Epithelial cell of esophagus (primary cell): ENCODE results near the gene CPNE5.

Experiments
- DNase-seq: peaks from one replicate; pipeline ENCODE4 v3.0.0; 2010; ENCODE audit warnings: low read depth
- H3K4me3 ChIP-seq: 2 replicates; pipeline ENCODE4 v1.5.1; 2011; ENCODE audit warnings: mild to moderate bottlenecking, low read length, control low read depth
- TF ChIP-seq, protein P1 (sequence below): IDR thresholded peaks from 2 replicates; pipeline ENCODE4 v1.5.1; 2011; ENCODE audit warnings: low read depth, mild to moderate bottlenecking, low read length, control low read depth, inconsistent platforms; ENCODE audit not compliant: insufficient read depth; ENCODE audit errors: missing control alignments

CPNE5 gene

DNA sequence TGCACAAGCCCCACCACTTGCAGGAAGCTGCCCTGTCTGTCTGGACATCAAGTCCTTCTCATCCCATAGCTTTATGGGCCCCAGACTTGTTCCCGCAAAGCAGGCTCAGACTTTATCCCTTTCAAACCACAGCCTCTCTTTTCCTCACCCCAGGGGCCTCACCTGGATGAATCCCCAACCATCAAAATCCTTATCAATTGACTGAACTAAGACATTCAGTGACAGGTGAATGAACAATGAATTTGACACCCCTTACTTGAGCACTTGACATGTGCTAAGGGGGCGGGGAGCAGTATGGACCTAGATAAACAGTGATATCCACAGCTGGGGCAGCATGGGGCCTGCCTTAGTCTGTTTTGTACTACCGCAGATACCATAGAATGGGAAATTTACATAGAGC, 136.6 kb downstream of the CPNE5 start:
- DNase-seq, result no peak
- TF ChIP-seq, protein P1, sequence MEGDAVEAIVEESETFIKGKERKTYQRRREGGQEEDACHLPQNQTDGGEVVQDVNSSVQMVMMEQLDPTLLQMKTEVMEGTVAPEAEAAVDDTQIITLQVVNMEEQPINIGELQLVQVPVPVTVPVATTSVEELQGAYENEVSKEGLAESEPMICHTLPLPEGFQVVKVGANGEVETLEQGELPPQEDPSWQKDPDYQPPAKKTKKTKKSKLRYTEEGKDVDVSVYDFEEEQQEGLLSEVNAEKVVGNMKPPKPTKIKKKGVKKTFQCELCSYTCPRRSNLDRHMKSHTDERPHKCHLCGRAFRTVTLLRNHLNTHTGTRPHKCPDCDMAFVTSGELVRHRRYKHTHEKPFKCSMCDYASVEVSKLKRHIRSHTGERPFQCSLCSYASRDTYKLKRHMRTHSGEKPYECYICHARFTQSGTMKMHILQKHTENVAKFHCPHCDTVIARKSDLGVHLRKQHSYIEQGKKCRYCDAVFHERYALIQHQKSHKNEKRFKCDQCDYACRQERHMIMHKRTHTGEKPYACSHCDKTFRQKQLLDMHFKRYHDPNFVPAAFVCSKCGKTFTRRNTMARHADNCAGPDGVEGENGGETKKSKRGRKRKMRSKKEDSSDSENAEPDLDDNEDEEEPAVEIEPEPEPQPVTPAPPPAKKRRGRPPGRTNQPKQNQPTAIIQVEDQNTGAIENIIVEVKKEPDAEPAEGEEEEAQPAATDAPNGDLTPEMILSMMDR, result no peak
- no peak overlapping the region for H3K4me3 ChIP-seq

DNA sequence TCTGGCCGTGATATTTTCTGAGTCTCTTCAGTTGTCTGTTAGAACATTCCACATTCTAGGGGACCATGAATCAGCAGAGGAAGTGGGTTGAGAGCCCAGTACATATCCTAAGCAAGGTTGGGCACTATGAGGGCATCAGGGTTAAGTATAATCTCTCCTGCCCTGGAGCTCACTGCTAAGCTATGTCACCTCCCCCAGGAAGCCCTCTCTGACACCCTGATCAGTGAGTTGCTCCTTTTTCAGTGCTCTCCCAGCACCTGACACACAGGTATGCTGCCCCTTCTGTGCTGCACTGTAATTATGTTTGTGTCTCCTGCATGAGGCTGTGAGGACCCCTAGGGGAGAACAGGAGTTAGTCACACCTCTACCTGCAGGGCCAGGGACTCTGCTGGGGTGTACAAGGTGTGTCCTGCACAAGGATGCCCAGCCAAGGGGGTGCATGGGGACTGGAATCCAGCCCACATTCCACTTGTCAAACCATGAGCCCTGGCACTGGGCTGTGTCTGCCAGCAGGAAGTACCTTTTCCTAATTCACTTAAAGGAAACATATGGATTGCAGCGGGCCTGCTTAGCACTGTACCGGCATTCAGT, 137.7 kb downstream of the CPNE5 start:
- TF ChIP-seq, protein P1, result peak; percentile 37
- H3K4me3 ChIP-seq, result no peak overlapping the region
- DNase-seq, result peak; percentile 46

DNA sequence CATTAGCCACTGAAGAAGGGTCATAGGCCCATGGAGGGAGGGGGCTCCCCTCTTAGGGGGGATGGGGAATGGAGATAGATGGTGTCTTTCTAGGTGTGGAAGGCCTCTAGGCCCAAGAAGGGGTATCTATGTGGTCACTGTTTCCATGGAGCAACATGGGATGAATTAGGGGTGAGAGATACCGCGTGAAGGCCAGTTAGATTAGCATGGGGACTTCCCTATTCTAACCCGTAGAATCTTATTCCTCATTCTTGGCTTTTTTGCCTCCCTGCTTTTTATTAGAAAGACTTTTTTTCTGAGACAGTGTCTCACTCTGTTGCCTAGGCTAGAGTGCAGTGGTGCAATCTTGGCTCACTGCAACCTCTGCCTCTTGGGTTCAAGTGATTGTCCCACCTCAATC, 138.4 kb downstream of the CPNE5 start:
- H3K4me3 ChIP-seq, result no peak overlapping the region
- TF ChIP-seq, protein P1, result no peak

DNA sequence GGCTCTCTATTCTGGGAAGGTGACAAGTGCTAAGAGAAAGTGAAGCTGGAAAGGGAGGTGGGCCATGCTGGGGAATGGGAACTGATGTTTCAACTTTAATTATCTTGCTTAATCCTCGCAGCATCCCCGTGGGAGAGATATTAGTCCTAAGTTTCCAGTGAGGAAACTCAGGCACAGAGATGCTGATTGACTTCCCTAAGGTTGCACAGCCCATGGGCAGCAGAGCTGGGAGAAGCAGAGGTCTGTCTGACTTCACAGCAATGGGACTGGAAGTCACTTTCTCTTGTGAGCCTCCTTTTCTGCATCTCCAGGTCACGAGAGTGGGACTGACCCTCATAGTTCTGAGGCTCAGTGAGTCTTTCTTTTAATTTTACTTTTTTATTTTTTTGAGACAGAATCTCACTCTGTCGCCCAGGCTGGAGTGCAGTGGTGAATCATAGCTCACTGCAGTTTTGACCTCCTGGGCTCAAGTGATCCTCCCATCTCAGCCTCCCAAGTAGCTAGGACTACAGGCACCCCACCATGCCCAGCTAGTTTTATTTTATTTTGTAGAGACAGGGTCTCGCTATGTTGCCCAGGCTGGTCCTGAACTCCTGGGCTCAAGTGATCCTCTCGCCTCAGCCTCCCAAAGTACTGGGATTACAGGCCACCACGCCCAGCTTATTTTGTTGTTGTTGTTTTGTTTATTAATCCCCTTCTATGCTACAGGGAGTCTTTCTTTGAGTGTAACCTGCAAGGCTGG, 139.0 kb downstream of the CPNE5 start:
- H3K4me3 ChIP-seq, result no peak overlapping the region
- no peak for DNase-seq
- TF ChIP-seq, protein P1, result no peak

More for the DNA sequence above, 138.4 kb downstream of the CPNE5 start:
- DNase-seq, result no peak

DNA sequence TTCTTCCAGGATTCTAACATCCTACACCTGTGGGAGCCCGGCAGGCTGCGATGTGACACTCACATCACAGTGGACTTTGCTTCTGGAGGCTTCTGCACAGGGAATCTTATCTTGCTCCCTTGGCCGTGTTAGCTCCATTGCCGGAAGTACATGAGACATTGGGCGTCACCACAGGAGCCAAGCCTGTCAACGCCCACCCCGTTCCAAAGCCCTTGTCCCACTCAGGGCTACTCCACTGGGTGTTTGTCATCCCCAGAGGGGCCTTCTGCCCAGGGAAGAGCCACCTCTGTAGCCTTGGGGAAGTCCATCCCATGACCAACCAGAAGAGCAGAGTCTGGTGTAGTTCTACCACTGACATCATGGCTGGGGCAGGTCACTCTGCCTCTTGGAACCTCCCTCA, 139.9 kb downstream of the CPNE5 start:
- H3K4me3 ChIP-seq, result no peak overlapping the region
- TF ChIP-seq, protein P1, result no peak
- no peak for DNase-seq

DNA sequence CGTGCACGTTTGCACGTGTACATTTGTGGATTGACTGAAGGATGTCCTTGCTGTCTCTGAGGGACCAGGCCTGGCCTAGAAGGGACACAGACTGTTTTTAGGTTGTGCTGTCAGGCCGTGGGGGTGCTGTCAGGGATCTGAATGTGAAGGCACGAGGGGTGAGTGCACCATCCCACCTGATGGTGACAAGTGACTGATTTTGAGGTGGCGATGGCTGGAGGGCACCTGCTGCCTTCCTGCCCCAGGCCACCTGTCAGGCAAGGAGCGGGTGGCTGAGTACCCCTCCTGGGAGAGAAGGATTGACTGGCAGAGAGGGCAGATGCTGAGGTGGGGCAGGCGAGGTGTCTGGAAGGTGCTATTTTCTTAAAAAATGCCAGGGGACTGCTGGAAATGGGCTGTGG, 140.4 kb downstream of the CPNE5 start:
- TF ChIP-seq, protein P1, result no peak
- no peak for DNase-seq
- no peak overlapping the region for H3K4me3 ChIP-seq
